Measurements from ENCODE around the gene NIN. TPM values are rescaled to one million over a fixed set of nuclear protein-coding genes. Genes with fewer than 3 reads are reported as not detected.

The NIN gene
- total RNA-seq, 4 donors from 2014 or later = 23.7 to 51.2 (median 29.5) TPM

GRCh38 chr14:50750323-50750722, 80.6 kb downstream of the NIN start:
- TF ChIP-seq, protein P1, sequence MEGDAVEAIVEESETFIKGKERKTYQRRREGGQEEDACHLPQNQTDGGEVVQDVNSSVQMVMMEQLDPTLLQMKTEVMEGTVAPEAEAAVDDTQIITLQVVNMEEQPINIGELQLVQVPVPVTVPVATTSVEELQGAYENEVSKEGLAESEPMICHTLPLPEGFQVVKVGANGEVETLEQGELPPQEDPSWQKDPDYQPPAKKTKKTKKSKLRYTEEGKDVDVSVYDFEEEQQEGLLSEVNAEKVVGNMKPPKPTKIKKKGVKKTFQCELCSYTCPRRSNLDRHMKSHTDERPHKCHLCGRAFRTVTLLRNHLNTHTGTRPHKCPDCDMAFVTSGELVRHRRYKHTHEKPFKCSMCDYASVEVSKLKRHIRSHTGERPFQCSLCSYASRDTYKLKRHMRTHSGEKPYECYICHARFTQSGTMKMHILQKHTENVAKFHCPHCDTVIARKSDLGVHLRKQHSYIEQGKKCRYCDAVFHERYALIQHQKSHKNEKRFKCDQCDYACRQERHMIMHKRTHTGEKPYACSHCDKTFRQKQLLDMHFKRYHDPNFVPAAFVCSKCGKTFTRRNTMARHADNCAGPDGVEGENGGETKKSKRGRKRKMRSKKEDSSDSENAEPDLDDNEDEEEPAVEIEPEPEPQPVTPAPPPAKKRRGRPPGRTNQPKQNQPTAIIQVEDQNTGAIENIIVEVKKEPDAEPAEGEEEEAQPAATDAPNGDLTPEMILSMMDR (IDR thresholded peaks at IDR 0.05) = no peak
- no peak for ATAC-seq (ENCODE audit: low FRiP score)
- no peak for DNase-seq (ENCODE audit: low spot score)

GRCh38 chr14:50745401-50746058, 85.4 kb downstream of the NIN start:
- TF ChIP-seq, protein P1 (IDR thresholded peaks at IDR 0.05) = no peak
- no peak for ATAC-seq (ENCODE audit: low FRiP score)
- no peak for DNase-seq (ENCODE audit: low spot score)

DNA sequence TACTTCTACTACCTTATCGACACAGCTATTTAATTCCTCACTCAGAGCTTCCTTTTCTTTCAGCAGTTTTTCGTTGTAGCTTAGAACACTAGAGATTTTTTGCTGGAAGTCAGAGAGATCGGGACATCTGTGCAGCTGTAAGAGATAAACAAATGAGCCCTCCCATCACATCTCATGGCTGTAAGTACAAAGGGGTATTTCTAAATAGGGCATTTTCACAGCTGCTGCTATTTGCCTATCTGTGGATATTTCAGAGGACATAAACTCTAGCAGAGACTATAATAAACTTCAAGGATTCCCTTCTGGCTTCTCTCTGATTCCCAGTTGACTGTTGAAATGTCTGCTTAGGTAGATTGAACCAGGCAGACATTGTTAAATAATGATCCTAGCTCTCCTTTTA, 86.7 kb downstream of the NIN start:
- DNase-seq (ENCODE audit: low spot score) (no peak), ATAC-seq (ENCODE audit: low FRiP score) (no peak)
- TF ChIP-seq, protein P1 (IDR thresholded peaks at IDR 0.05) = no peak

- DNase-seq (ENCODE audit: low spot score) (no peak), ATAC-seq (ENCODE audit: low FRiP score) (no peak)
- TF ChIP-seq, protein P1 (IDR thresholded peaks at IDR 0.05) = no peak
Observed at GRCh38 chr14:50741567-50741966, 89.4 kb downstream of the NIN start.

GRCh38 chr14:50740856-50741255, 90.1 kb downstream of the NIN start:
- DNase-seq (ENCODE audit: low spot score) (no peak), ATAC-seq (ENCODE audit: low FRiP score) (no peak)
- TF ChIP-seq, protein P1 (IDR thresholded peaks at IDR 0.05) = no peak

GRCh38 chr14:50739186-50739585, 91.8 kb downstream of the NIN start:
- ATAC-seq (ENCODE audit: low FRiP score) = no peak
- DNase-seq (ENCODE audit: low spot score) = no peak
- TF ChIP-seq, protein P1 (IDR thresholded peaks at IDR 0.05) = no peak

GRCh38 chr14:50736932-50737419, 94.0 kb downstream of the NIN start:
- TF ChIP-seq, protein P1 (IDR thresholded peaks at IDR 0.05) = no peak
- ATAC-seq (ENCODE audit: low FRiP score) (no peak), DNase-seq (ENCODE audit: low spot score) (no peak)

Data from omental fat pad (tissue), 4 donors.